BLaER1 treated with 17β-estradiol and CSF1 and Interleukin-3, amounts not matched to agents 10 nM and 100 nM (cell line): ENCODE measurements around the gene LDB2.

Experiments
- H3K27ac ChIP-seq, 11 experiments: shearing (Covaris generic); formaldehyde crosslinking; 2 replicates each; pipeline ENCODE4 v1.8.1; 2022
- H3K27me3 ChIP-seq, 11 experiments: shearing (Covaris generic); formaldehyde crosslinking; 2 replicates each; pipeline ENCODE4 v1.8.1; 2022
- H3K36me3 ChIP-seq, 11 experiments: shearing (Covaris generic); formaldehyde crosslinking; 2 replicates each; pipeline ENCODE4 v1.8.1; 2022
- H3K4me1 ChIP-seq, 10 experiments: shearing (Covaris generic); formaldehyde crosslinking; 2 replicates each; pipeline ENCODE4 v1.8.1; 2022
- H3K4me2 ChIP-seq, 11 experiments: shearing (Covaris generic); formaldehyde crosslinking; 2 replicates each; pipeline ENCODE4 v1.8.1; 2022
- H3K4me3 ChIP-seq, 10 experiments: shearing (Covaris generic); formaldehyde crosslinking; 2 replicates each; pipeline ENCODE4 v1.8.1; 2022
- H3K9ac ChIP-seq, 11 experiments: shearing (Covaris generic); formaldehyde crosslinking; 2 replicates each; pipeline ENCODE4 v1.8.1; 2022
- H3K9me3 ChIP-seq, 11 experiments: shearing (Covaris generic); formaldehyde crosslinking; replicated peaks in 1 of 11; 2 replicates each; pipeline ENCODE4 v1.8.1; 2022
- H4K20me1 ChIP-seq, 11 experiments: shearing (Covaris generic); formaldehyde crosslinking; 2 replicates each; pipeline ENCODE4 v1.8.1; 2022
- Cebpa-rat ChIP-seq, 11 experiments: shearing (Covaris generic); IDR thresholded peaks; 2 replicates each; pipeline ENCODE4 v1.8.1; 2022

The LDB2 gene

DNA sequence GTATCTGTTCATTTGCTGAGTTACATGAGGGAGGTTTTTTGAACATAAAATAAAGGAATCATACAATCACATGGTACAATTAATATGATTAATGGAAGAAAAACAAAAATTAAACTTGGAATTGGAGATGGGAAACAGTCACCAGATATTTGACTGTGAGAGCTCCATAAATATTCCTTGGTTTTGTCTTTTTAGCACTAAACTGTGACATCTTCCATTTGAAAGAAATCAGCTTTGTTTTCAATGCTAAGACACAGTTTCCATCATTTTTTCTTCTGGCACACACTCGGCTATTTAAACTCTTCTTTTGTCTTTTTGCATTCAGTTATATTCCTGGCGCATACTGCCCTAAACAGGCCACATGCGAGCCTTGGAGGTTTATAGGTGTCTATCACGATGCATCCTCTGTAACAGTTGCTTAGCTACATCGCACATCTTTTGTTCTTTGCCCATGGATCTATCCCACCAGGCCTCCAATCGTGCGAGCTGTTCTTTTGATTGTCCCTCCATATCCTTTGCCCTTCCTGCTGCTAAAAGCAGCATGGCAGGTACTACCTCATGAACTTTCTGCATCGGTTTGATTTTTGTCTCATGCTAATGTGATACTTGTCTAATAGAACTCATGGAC lies 158.3 kb downstream of the LDB2 start:
- H3K27me3 ChIP-seq, result no peaks in the 10 kb centered on the region
- TF ChIP-seq Cebpa-rat (IDR thresholded peaks at IDR 0.05), result no peak
- H3K9ac ChIP-seq, result no peak overlapping the region
- H4K20me1 ChIP-seq, result no peaks in the 10 kb centered on the region
- peaks cover 0 to 10% (median 3%) of the 10 kb centered on the region in 11 experiments; a peak in 5 of 22 replicates for H3K9me3 ChIP-seq
- no peak overlapping the region for H3K4me2 ChIP-seq
- no peaks in the 10 kb centered on the region for H3K4me1 ChIP-seq
- H3K4me3 ChIP-seq, result no peak overlapping the region
- no peaks in the 10 kb centered on the region for H3K36me3 ChIP-seq
- no peak overlapping the region for H3K27ac ChIP-seq

DNA sequence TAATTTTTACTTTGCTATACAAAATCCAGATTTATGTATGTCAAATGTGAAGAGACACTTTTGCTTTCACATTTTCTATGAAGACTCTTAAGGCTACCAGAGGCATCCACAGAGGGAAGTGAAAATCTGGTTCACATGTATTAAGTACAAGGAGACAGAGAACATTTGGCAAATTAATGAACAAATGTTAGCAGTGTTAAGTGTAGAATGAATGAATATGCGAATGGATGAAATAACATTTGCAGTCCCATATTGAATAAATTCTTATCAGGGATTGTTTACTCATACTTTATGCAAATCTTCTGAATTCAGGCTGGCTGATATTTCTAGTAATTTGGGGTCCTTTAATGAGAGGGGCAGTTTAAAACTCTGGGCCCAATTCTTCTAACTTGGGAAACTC lies 159.9 kb downstream of the LDB2 start:
- H3K4me3 ChIP-seq, result no peak overlapping the region
- no peak overlapping the region for H3K27ac ChIP-seq
- no peaks in the 10 kb centered on the region for H4K20me1 ChIP-seq
- no peaks in the 10 kb centered on the region for H3K27me3 ChIP-seq
- no peak overlapping the region for H3K4me2 ChIP-seq
- H3K36me3 ChIP-seq, result no peaks in the 10 kb centered on the region
- no peak for TF ChIP-seq Cebpa-rat (IDR thresholded peaks at IDR 0.05)
- H3K9ac ChIP-seq, result no peak overlapping the region
- H3K4me1 ChIP-seq, result no peaks in the 10 kb centered on the region
- H3K9me3 ChIP-seq, result peaks cover 0 to 10% (median 3%) of the 10 kb centered on the region in 11 experiments; a peak in 5 of 22 replicates

DNA sequence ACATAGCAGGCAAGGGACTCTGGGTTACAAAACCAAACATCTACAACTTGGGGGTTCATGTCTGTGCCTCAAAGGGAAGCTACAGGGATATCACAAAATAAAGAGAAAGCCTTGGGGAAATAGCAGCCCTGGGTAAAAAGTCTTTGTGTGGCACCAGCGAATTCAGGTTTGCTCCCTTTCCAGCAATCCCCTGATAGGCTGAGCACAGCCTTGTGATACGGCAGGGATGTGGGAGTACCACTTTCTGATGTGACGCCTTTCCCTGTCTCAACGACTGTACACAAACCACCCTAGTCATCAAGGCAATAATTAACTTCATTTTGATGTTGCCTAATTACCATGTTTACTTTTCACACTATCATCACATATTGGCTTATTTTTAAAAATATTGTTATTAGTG lies 164.9 kb downstream of the LDB2 start:
- Histone ChIP-seq H3K27ac (no peak overlapping the region), H3K27me3 (no peaks in the 10 kb centered on the region), H4K20me1 (no peaks in the 10 kb centered on the region), H3K4me1 (no peaks in the 10 kb centered on the region), H3K4me2 (no peak overlapping the region), H3K36me3 (no peaks in the 10 kb centered on the region), H3K9ac (no peak overlapping the region), H3K4me3 (no peak overlapping the region), H3K9me3 (peaks cover 0 to 10% (median 3%) of the 10 kb centered on the region in 11 experiments; a peak in 5 of 22 replicates)
- TF ChIP-seq Cebpa-rat (IDR thresholded peaks at IDR 0.05), result no peak

DNA sequence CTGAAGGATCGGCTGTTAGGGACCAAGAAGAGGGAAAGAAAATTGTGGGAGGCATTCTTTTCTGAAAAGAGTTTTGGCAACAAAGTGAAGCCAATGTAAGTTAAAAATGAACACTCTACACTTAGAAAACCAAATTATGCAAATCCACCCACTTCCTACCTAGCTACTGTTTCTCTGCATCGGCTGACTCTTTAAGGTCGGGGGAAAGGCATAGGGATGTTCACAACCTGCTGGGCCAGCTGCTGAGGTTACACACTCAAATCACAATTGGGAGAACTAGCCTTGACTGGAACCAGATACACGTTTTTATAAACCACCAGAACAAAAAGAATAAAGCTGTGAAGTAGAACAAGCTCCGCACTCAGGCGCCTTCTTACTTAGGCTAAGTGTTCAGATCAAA lies 165.7 kb downstream of the LDB2 start:
- Histone ChIP-seq H3K27ac (no peak overlapping the region), H4K20me1 (no peaks in the 10 kb centered on the region), H3K27me3 (no peaks in the 10 kb centered on the region), H3K9ac (no peak overlapping the region), H3K36me3 (no peaks in the 10 kb centered on the region), H3K4me2 (no peak overlapping the region), H3K4me3 (no peak overlapping the region), H3K4me1 (no peaks in the 10 kb centered on the region), H3K9me3 (peaks cover 0 to 8% (median 3%) of the 10 kb centered on the region in 11 experiments; a peak in 5 of 22 replicates)
- no peak for TF ChIP-seq Cebpa-rat (IDR thresholded peaks at IDR 0.05)

DNA sequence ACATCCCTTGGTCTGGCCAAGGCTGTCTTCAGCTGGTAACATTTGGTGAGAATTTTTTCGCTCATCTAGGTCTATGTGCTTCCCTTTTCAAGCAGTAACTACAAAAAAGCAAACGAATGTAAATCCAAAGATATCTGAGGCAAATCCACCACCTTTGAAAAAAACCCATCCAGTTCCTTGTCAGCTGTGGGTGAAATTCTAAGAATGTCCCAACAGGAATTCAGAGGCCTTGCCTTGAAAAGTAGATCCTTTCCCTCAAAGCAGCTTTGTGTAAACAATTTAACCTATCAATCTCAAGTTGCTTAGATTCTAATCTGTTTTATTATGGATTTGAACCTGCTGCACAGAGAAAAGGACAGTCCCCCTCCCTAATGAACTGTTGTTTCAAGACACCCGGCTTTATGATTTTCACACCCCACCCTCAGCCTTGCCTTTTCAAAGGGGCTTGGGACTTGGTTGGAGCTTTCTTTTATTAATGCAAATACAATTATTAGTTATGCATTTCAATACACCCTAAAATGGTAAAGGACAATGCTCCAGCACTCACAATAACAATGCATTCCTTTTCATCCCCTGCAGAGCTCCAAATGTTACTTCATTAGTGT lies 166.6 kb downstream of the LDB2 start:
- Histone ChIP-seq H3K4me1 (no peaks in the 10 kb centered on the region), H3K36me3 (no peaks in the 10 kb centered on the region), H3K27me3 (no peaks in the 10 kb centered on the region), H3K9ac (no peak overlapping the region), H3K4me2 (no peak overlapping the region), H3K27ac (no peak overlapping the region), H3K4me3 (no peak overlapping the region), H4K20me1 (no peaks in the 10 kb centered on the region), H3K9me3 (no peaks in the 10 kb centered on the region)
- no peak for TF ChIP-seq Cebpa-rat (IDR thresholded peaks at IDR 0.05)

DNA sequence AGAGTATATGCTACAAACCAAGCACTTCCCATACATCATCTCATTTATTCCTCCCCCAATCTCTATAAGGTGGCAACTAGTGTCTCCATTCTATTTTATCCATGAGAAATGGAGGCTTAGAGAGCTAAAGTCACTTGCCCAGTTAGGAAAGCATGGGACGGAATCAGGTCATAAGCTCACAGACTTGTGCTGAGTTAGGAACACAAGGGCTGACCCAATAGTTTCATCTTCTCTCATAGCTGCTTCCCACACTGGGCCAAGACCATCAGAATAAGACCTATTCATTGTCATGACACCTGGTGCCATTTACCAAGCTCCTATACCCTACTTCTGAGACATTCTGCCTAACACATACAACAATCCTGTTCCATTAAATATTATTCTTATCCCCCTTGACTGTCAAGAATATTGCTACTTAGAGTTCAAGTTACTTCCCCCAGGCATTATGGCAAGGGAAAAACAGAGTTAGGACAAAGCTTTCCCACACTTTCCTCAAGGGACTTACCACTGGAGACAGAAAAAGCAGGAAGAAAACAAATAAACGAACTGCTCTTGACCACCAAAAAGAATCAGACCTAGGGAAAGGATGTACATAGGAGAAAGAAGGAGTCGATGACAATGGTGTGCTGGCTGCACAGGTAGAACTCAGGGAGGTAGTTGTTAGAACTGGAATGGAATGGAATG lies 167.8 kb downstream of the LDB2 start:
- Histone ChIP-seq H3K4me3 (no peak overlapping the region), H3K9ac (no peak overlapping the region), H3K27me3 (no peaks in the 10 kb centered on the region), H3K4me2 (no peak overlapping the region), H4K20me1 (no peaks in the 10 kb centered on the region), H3K4me1 (no peaks in the 10 kb centered on the region), H3K27ac (no peak overlapping the region), H3K36me3 (no peaks in the 10 kb centered on the region), H3K9me3 (0 out of 22 replicates have a peak, but pooled peaks cover 0 to under 1% (median 0%) of the 10 kb centered on the region in 11 experiments)
- no peak for TF ChIP-seq Cebpa-rat (IDR thresholded peaks at IDR 0.05)

DNA sequence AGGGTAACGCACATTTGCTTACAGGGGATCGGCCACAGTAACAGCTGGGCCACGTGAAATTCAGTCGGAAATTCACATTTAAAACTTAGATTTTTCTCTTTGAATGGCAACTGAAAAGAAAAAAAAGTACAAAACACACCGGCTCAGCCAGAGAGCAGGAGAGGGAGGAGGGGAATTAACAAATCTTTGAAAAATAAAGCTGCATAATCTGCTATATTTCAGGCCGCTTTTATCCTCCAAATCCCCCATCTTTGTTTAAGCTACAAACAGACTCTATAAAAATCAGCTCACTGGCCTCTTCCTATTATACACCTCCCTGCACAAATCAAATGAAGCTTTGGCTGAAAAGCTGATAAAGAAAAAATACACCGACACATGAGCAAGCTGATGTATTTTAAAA lies 169.1 kb downstream of the LDB2 start:
- Histone ChIP-seq H3K9me3 (peaks cover 0 to 9% (median 5%) of the 10 kb centered on the region in 11 experiments; a peak in 10 of 22 replicates), H4K20me1 (no peaks in the 10 kb centered on the region), H3K4me2 (no peak overlapping the region), H3K4me1 (no peaks in the 10 kb centered on the region), H3K9ac (no peak overlapping the region), H3K27ac (no peak overlapping the region), H3K36me3 (no peaks in the 10 kb centered on the region), H3K27me3 (no peaks in the 10 kb centered on the region), H3K4me3 (no peak overlapping the region)
- no peak for TF ChIP-seq Cebpa-rat (IDR thresholded peaks at IDR 0.05)

DNA sequence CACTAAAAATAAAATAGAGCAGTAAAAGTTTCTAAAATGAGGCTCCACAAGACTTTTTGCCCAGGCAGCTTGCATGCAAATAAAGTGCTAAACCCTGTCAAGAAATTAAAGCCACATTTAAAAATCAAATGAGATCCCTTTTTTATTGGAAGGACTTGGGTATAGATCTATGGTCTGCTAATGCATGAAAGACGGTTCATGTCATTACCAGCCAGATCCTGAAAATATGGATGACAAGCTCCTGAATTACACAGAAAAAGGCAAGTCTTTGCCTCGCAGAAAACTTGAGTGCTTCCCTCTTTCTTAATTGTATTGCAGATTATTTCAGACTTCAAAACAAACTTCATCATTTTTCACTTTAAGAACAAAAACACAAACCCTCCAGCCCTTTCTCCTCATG lies 169.6 kb downstream of the LDB2 start:
- Histone ChIP-seq H3K27ac (no peak overlapping the region), H3K9me3 (peaks cover 0 to 9% (median 5%) of the 10 kb centered on the region in 11 experiments; a peak in 10 of 22 replicates), H3K9ac (no peak overlapping the region), H3K27me3 (no peaks in the 10 kb centered on the region), H4K20me1 (no peaks in the 10 kb centered on the region), H3K36me3 (no peaks in the 10 kb centered on the region), H3K4me1 (no peaks in the 10 kb centered on the region), H3K4me3 (no peak overlapping the region), H3K4me2 (no peak overlapping the region)
- no peak for TF ChIP-seq Cebpa-rat (IDR thresholded peaks at IDR 0.05)

DNA sequence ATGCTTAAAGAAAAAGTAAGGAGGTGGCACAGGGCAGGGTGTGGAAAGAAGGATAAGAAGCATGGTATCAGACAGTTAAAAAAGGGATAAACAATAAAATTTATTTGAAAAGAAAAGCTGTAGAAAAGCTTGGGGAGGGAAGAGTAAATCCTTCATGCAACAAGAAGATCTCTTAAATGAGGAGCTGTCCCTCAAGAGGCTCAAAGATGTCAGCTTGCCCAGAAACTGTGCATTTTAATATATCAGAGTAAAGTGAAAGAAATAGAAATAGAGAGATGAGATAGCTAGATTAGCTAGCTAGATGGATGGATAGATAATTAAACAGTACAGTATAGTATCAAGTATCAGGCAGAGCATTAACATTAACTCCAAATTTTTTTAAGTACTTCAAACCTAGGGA lies 170.3 kb downstream of the LDB2 start:
- H3K9me3 ChIP-seq, result peaks cover 0 to 9% (median 5%) of the 10 kb centered on the region in 11 experiments; a peak in 10 of 22 replicates
- no peak overlapping the region for H3K9ac ChIP-seq
- no peaks in the 10 kb centered on the region for H3K27me3 ChIP-seq
- H3K4me2 ChIP-seq, result no peak overlapping the region
- no peak overlapping the region for H3K4me3 ChIP-seq
- H3K36me3 ChIP-seq, result no peaks in the 10 kb centered on the region
- no peaks in the 10 kb centered on the region for H3K4me1 ChIP-seq
- no peaks in the 10 kb centered on the region for H4K20me1 ChIP-seq
- TF ChIP-seq Cebpa-rat (IDR thresholded peaks at IDR 0.05), result no peak
- H3K27ac ChIP-seq, result no peak overlapping the region
